GM19397 (cell line): ENCODE data around the gene MARCO.
"Not testable (repeated sequence)": the region's sequence is repeated elsewhere in the genome, so short reads cannot be mapped to it uniquely, and the experiment has no call there.

Source experiments
- ATAC-seq: cut with Tn5 transposase; IDR thresholded peaks from one replicate; pipeline ENCODE4 v1.9.1; 2021; ENCODE audit warnings: mild to moderate bottlenecking, moderate library complexity; ENCODE audit not compliant: unreplicated experiment

The MARCO gene

GRCh38 chr2:119026890-119027289 lies 84.9 kb downstream of the MARCO start:
- no peak for ATAC-seq

- no peak for ATAC-seq
Observed at GRCh38 chr2:119028327-119029174, 86.6 kb downstream of the MARCO start.

- no peak for ATAC-seq
Observed at GRCh38 chr2:119029297-119029696, 87.3 kb downstream of the MARCO start.

- not testable (repeated sequence) for ATAC-seq
Observed at GRCh38 chr2:119037922-119038321, 95.9 kb downstream of the MARCO start.

- ATAC-seq, result no peak
Observed at GRCh38 chr2:119040730-119041129, 98.7 kb downstream of the MARCO start.
